ENCODE results near the gene PLEKHA7.
"Not testable (repeated sequence)": the region's sequence is repeated elsewhere in the genome, so short reads cannot be mapped to it uniquely, and the experiment has no call there.

Gene PLEKHA7

GRCh38 chr11:16917941-16918340 lies 96.3 kb downstream of the PLEKHA7 start:
- H3K4me3 ChIP-seq (ENCODE audit: low read depth, low read length): no peak overlapping the region
- no peaks in the 10 kb centered on the region for H3K27me3 ChIP-seq (ENCODE audit: insufficient read depth, low read depth, severe bottlenecking)
- 0 out of 2 replicates have a peak, but pooled peaks cover 3% of the 10 kb centered on the region for H3K36me3 ChIP-seq
- no peak for TF ChIP-seq CTCF (IDR thresholded peaks at IDR 0.05; ENCODE audit: low read depth, low read length)
- DNase-seq: no peak
- no peak overlapping the region for H3K27ac ChIP-seq
- H3K9me3 ChIP-seq (ENCODE audit: severe bottlenecking): no peaks in the 10 kb centered on the region

- no peak overlapping the region for H3K27ac ChIP-seq
- no peaks in the 10 kb centered on the region for H3K27me3 ChIP-seq (ENCODE audit: insufficient read depth, low read depth, severe bottlenecking)
- no peak for DNase-seq
- H3K36me3 ChIP-seq: no peaks in the 10 kb centered on the region
- no peak overlapping the region for H3K4me3 ChIP-seq (ENCODE audit: low read depth, low read length)
- no peak for TF ChIP-seq CTCF (IDR thresholded peaks at IDR 0.05; ENCODE audit: low read depth, low read length)
- no peaks in the 10 kb centered on the region for H3K9me3 ChIP-seq (ENCODE audit: severe bottlenecking)
Observed at GRCh38 chr11:16912692-16913111, 101.5 kb downstream of the PLEKHA7 start.

- Histone ChIP-seq H3K36me3 (no peaks in the 10 kb centered on the region), H3K9me3 (ENCODE audit: severe bottlenecking) (no peaks in the 10 kb centered on the region), H3K27me3 (ENCODE audit: insufficient read depth, low read depth, severe bottlenecking) (no peaks in the 10 kb centered on the region), H3K4me3 (ENCODE audit: low read depth, low read length) (no peak overlapping the region), H3K27ac (no peak overlapping the region)
- TF ChIP-seq CTCF (IDR thresholded peaks at IDR 0.05; ENCODE audit: low read depth, low read length): no peak
- no peak for DNase-seq
Observed at GRCh38 chr11:16911658-16912057, 102.6 kb downstream of the PLEKHA7 start.

- H3K4me3 ChIP-seq (ENCODE audit: low read depth, low read length): no peak overlapping the region
- H3K27me3 ChIP-seq (ENCODE audit: insufficient read depth, low read depth, severe bottlenecking): no peaks in the 10 kb centered on the region
- no peaks in the 10 kb centered on the region for H3K9me3 ChIP-seq (ENCODE audit: severe bottlenecking)
- no peak for TF ChIP-seq CTCF (IDR thresholded peaks at IDR 0.05; ENCODE audit: low read depth, low read length)
- DNase-seq: no peak
- H3K36me3 ChIP-seq: no peaks in the 10 kb centered on the region
- no peak overlapping the region for H3K27ac ChIP-seq
Observed at GRCh38 chr11:16911186-16911585, 103.0 kb downstream of the PLEKHA7 start.

GRCh38 chr11:16909359-16910035 lies 104.7 kb downstream of the PLEKHA7 start:
- no peak overlapping the region for H3K4me3 ChIP-seq (ENCODE audit: low read depth, low read length)
- no peak overlapping the region for H3K27ac ChIP-seq
- no peak for TF ChIP-seq CTCF (IDR thresholded peaks at IDR 0.05; ENCODE audit: low read depth, low read length)
- H3K27me3 ChIP-seq (ENCODE audit: insufficient read depth, low read depth, severe bottlenecking): no peaks in the 10 kb centered on the region
- no peaks in the 10 kb centered on the region for H3K9me3 ChIP-seq (ENCODE audit: severe bottlenecking)
- DNase-seq: no peak
- H3K36me3 ChIP-seq: no peaks in the 10 kb centered on the region; the same call in 1 of the 2 replicates

- DNase-seq: no peak
- H3K27ac ChIP-seq: no peak overlapping the region; the same call in 1 of the 2 replicates
- H3K27me3 ChIP-seq (ENCODE audit: insufficient read depth, low read depth, severe bottlenecking): no peaks in the 10 kb centered on the region
- no peak overlapping the region for H3K4me3 ChIP-seq (ENCODE audit: low read depth, low read length)
- no peaks in the 10 kb centered on the region for H3K9me3 ChIP-seq (ENCODE audit: severe bottlenecking)
- TF ChIP-seq CTCF (IDR thresholded peaks at IDR 0.05; ENCODE audit: low read depth, low read length): no peak
- H3K36me3 ChIP-seq: no peaks in the 10 kb centered on the region; the same call in 1 of the 2 replicates
Observed at GRCh38 chr11:16905375-16905774, 108.8 kb downstream of the PLEKHA7 start.

GRCh38 chr11:16904761-16905160 lies 109.5 kb downstream of the PLEKHA7 start:
- not testable (repeated sequence) for DNase-seq; H3K27ac ChIP-seq; H3K9me3 ChIP-seq (ENCODE audit: severe bottlenecking); H3K36me3 ChIP-seq; H3K27me3 ChIP-seq (ENCODE audit: insufficient read depth, low read depth, severe bottlenecking); H3K4me3 ChIP-seq (ENCODE audit: low read depth, low read length)

Data from WERI-Rb-1 (cell line).